ENCODE results near the gene GRIN3B.

GRCh38 chr19:1007399-1008251, 7.4 kb downstream of the GRIN3B start:
- TF ChIP-seq TAF1 (IDR thresholded peaks at IDR 0.05; ENCODE audit: borderline replicate concordance, insufficient read depth, low read length) (no peak), POLR2AphosphoS5 (IDR thresholded peaks at IDR 0.05; ENCODE audit: low read depth, low read length) (no peak), REST (IDR thresholded peaks at IDR 0.05; ENCODE audit: insufficient read depth in 1 of 2, low read depth in 2 of 2, low read length in 2 of 2) (no peak), SIN3A (IDR thresholded peaks at IDR 0.05; ENCODE audit: borderline replicate concordance, insufficient read depth, low read length) (no peak)
